Gastroesophageal sphincter (tissue), 4 donors: ENCODE data around the gene PLCG2. TPM values are rescaled to one million over a fixed set of nuclear protein-coding genes. Genes with fewer than 3 reads are reported as not detected.

Source experiments
- ATAC-seq: fragments of 150-250 bp; one replicate; pipeline ENCODE4 v1.9.1; 2016; ENCODE audit warnings: mild to moderate bottlenecking, moderate library complexity
- H3K27ac ChIP-seq, 4 donors: fragments of 200-600 bp; sonication (generic) in 3 of 4; 1 replicate in 3 of 4; 2 replicates in 1 of 4; pipeline ENCODE4 v1.5.1; 2016 to 2019
- H3K27me3 ChIP-seq: fragments of 200-600 bp; sonication (generic); one replicate; pipeline ENCODE4 v1.5.1; 2019
- H3K36me3 ChIP-seq, 2 donors: fragments of 200-600 bp; sonication (generic); one replicate each; pipeline ENCODE4 v1.5.1; 2019; ENCODE audit warnings: control low read depth in 1 of 2
- H3K4me1 ChIP-seq, 3 donors: fragments of 200-600 bp; sonication (generic); 1 replicate in 2 of 3; 2 replicates in 1 of 3; pipeline ENCODE4 v1.5.1; 2016 to 2019; ENCODE audit warnings: control low read depth in 2 of 3
- H3K4me3 ChIP-seq, 2 donors: fragments of 200-600 bp; sonication (generic); one replicate each; pipeline ENCODE4 v1.5.1; 2019; ENCODE audit warnings: mild to moderate bottlenecking in 1 of 2, moderate library complexity in 1 of 2
- H3K9me3 ChIP-seq, 3 donors: fragments of 200-600 bp; sonication (generic); one replicate each; pipeline ENCODE4 v1.5.1; 2017 to 2019; ENCODE audit warnings: control low read depth in 2 of 3
- EP300 ChIP-seq: sonication (generic); formaldehyde crosslinking; IDR thresholded peaks from one replicate; pipeline ENCODE4 v1.6.1; 2017; ENCODE audit warnings: antibody characterized with exemption, mild to moderate bottlenecking
- POLR2A ChIP-seq, 2 donors: fragments of 450-650 bp; IDR thresholded peaks; one replicate each; pipeline ENCODE4 v1.6.1; 2017; ENCODE audit warnings: antibody characterized with exemption in 2 of 2, mild to moderate bottlenecking in 2 of 2, moderate library complexity in 1 of 2
- POLR2AphosphoS5 ChIP-seq: sonication (generic); formaldehyde crosslinking; IDR thresholded peaks from one replicate; pipeline ENCODE4 v1.6.1; 2017; ENCODE audit warnings: antibody characterized with exemption
- WGBS, 2 donors: methylation state at CpG; one replicate each; pipeline ENCODE4 v1.1.5; 2018; ENCODE audit warnings: low coverage in 1 of 2; 5-methylcytosine and 5-hydroxymethylcytosine counted together
- total RNA-seq, 4 donors: library from RNA; depleted of rRNA; stranded (reverse); fragments of >200 nt; gene quantifications; one replicate each; pipeline ENCODE4 v1.1.0, GENCODE V29; 2016
- TF ChIP-seq, protein P1 (sequence below), 4 experiments: fragments of 200-600 bp in 2 of 4; fragments of 450-650 bp in 2 of 4; sonication (generic) in 1 of 4; IDR thresholded peaks; one replicate each; pipeline ENCODE4 v1.5.1; 2017 to 2019; ENCODE audit warnings: antibody characterized with exemption in 4 of 4, mild to moderate bottlenecking in 2 of 4, moderate library complexity in 2 of 4

The PLCG2 gene
- total RNA-seq, 4 donors from 2014 or later = 6.2 to 11.4 (median 8.1) TPM

DNA sequence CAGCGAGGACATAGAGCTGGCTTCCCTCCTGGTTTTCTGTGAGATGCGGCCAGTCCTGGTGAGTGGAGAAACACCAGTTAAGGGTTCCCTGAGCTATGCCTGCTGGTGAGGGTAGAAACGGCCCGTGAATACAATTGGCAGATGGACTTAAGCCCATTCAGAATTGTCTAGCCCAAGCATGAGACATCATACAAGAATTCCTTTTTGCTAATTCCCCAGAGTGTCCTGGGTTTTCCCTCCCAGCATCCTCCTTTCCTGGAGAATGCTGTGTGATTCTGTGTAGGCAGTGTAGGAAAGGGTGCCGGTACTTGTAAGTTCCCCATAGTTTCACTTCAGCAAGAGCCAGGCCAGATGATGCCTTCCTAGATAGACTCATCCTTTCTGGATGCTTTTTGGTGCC lies 167.1 kb downstream of the PLCG2 start:
- peaks cover 0 to 6% of the 10 kb centered on the region in 2 donors for H3K36me3 ChIP-seq
- ATAC-seq = no peak
- no peak overlapping the region for H3K27ac ChIP-seq
- H3K4me1 ChIP-seq = no peaks in the 10 kb centered on the region
- 75 to 100% methylated on average over 1 to 3 of the region's 5 CpGs for WGBS, 2 donors
- no peak overlapping the region for H3K4me3 ChIP-seq
- peaks cover 4% of the 10 kb centered on the region for H3K27me3 ChIP-seq
- peaks cover 0 to 5% (median 0%) of the 10 kb centered on the region in 3 donors for H3K9me3 ChIP-seq
- TF ChIP-seq, protein P1, sequence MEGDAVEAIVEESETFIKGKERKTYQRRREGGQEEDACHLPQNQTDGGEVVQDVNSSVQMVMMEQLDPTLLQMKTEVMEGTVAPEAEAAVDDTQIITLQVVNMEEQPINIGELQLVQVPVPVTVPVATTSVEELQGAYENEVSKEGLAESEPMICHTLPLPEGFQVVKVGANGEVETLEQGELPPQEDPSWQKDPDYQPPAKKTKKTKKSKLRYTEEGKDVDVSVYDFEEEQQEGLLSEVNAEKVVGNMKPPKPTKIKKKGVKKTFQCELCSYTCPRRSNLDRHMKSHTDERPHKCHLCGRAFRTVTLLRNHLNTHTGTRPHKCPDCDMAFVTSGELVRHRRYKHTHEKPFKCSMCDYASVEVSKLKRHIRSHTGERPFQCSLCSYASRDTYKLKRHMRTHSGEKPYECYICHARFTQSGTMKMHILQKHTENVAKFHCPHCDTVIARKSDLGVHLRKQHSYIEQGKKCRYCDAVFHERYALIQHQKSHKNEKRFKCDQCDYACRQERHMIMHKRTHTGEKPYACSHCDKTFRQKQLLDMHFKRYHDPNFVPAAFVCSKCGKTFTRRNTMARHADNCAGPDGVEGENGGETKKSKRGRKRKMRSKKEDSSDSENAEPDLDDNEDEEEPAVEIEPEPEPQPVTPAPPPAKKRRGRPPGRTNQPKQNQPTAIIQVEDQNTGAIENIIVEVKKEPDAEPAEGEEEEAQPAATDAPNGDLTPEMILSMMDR (IDR thresholded peaks at IDR 0.05) = no peak
- TF ChIP-seq POLR2AphosphoS5 = no peak
- TF ChIP-seq POLR2A (IDR thresholded peaks at IDR 0.05) = no peak
- TF ChIP-seq EP300 = no peak

DNA sequence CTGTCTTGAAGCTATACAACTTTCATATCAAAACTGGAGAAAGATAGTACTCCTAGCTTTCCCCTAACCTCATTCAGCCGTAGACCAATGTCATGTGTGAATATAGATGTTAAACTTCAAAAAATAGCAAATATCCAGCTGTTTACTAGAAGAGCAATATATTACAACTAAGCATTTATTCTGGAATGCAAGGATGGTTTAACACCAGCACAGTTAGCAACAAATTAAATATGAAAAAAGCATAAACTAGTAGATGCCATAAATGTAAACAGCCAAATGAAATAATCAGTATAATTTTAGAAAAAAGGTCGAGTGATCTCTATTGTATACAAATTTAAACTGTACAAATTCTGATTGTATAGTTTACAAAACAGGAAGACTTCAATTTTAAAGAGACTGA lies 172.5 kb downstream of the PLCG2 start:
- Histone ChIP-seq H3K36me3 (peaks cover 0 to 6% of the 10 kb centered on the region in 2 donors), H3K4me1 (no peaks in the 10 kb centered on the region), H3K4me3 (no peak overlapping the region), H3K9me3 (peaks cover 0 to 18% (median 0%) of the 10 kb centered on the region in 3 donors), H3K27ac (no peak overlapping the region), H3K27me3 (no peaks in the 10 kb centered on the region)
- 56 to 68% methylated on average over 2 of the region's 2 CpGs for WGBS, 2 donors
- TF ChIP-seq, protein P1 (IDR thresholded peaks at IDR 0.05) = no peak
- TF ChIP-seq POLR2AphosphoS5 (no peak), POLR2A (IDR thresholded peaks at IDR 0.05) (no peak), EP300 (no peak)
- no peak for ATAC-seq

DNA sequence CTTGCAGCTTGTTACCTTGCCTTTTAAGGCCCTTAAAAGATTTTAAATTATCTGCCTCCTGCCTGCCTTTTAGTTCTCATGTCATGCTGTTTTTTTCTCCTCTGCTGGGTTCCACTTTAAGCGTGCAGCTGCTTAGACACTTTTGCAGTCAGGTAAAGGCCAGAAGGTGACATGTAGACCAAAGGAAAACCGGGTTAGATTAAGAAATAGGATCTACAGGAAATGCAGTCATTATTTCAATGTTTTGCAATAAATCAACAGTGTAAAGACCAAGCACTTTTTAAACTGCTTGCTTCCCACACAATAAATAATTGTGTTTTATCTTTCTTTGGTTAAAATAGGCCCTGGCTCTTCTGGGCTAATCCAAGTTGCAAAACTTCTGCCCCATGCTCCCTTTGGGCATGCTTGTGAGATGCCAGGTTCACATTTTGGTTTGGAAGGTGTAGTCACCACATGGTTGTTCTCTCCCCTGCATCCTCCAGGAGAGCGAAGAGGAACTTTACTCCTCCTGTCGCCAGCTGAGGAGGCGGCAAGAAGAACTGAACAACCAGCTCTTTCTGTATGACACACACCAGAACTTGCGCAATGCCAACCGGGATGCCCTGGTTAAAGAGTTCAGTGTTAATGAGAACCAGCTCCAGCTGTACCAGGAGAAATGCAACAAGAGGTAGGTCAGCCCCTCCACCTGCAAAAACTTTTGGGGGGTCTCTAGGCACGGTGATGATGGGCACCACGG lies 177.3 kb downstream of the PLCG2 start:
- peaks cover 0 to 12% of the 10 kb centered on the region in 2 donors for H3K36me3 ChIP-seq
- no peak for ATAC-seq
- H3K27ac ChIP-seq = no peak overlapping the region
- H3K4me1 ChIP-seq = no peaks in the 10 kb centered on the region
- peaks cover 0 to 13% (median 0%) of the 10 kb centered on the region in 3 donors for H3K9me3 ChIP-seq
- H3K27me3 ChIP-seq = no peaks in the 10 kb centered on the region
- 74 to 78% methylated on average over 5 of the region's 9 CpGs for WGBS, 2 donors
- TF ChIP-seq EP300 (no peak), POLR2AphosphoS5 (no peak)
- no peak overlapping the region for H3K4me3 ChIP-seq

DNA sequence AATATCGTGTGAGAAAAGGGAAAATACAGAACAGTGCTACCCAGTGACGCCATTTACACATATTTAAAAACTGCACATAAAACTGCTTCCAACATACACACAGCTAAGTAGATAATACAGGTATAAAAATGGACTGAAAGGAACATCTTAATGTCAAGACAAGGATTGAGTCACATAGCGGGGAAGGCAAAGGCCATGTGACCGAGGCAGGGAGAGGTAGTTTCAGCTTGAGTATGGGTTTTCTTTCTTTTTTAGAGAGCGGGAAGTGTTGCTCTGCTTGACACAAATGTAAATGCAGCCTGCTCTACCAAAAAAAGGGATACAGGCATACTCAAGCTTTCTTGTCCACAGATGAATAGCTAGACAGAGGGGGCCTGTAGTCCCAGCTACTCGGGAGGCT lies 185.7 kb downstream of the PLCG2 start:
- TF ChIP-seq POLR2A (IDR thresholded peaks at IDR 0.05) (no peak), POLR2AphosphoS5 (no peak), EP300 (no peak)
- TF ChIP-seq, protein P1 (IDR thresholded peaks at IDR 0.05) = no peak
- Histone ChIP-seq H3K9me3 (no peaks in the 10 kb centered on the region), H3K36me3 (no peaks in the 10 kb centered on the region), H3K4me1 (no peaks in the 10 kb centered on the region), H3K27me3 (no peaks in the 10 kb centered on the region), H3K4me3 (no peak overlapping the region), H3K27ac (no peak overlapping the region)
- 88% methylated on average over 4 to 6 of the region's 6 CpGs for WGBS, 2 donors
- no peak for ATAC-seq

DNA sequence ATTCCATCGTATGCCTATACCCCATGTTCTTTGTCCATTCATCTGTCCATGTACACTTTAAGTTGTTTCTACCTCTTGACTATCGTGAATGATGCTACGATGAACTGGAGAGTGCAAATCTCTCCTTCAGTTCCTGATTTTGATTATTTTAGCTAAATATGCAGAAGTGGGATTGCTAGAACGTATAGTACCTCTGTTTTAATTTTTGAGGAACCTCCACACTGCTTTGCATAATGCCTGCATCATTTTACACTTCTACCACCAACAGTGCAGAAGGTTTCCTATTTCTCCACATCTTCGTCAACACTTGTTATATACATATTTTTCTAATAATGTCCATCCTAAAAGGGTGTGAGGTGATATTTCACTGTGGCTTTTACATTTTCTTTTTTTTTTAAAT lies 188.3 kb downstream of the PLCG2 start:
- ATAC-seq = no peak
- TF ChIP-seq POLR2AphosphoS5 (no peak), POLR2A (IDR thresholded peaks at IDR 0.05) (no peak), EP300 (no peak)
- TF ChIP-seq, protein P1 (IDR thresholded peaks at IDR 0.05) = no peak
- H3K9me3 ChIP-seq = peaks cover 0 to 20% (median 0%) of the 10 kb centered on the region in 3 donors
- no peaks in the 10 kb centered on the region for H3K4me1 ChIP-seq
- no peaks in the 10 kb centered on the region for H3K36me3 ChIP-seq
- H3K27me3 ChIP-seq = no peaks in the 10 kb centered on the region
- H3K4me3 ChIP-seq = no peak overlapping the region
- no peak overlapping the region for H3K27ac ChIP-seq
- 76 to 80% methylated on average over 4 to 5 of the region's 5 CpGs for WGBS, 2 donors
